HepG2 (cell line): ENCODE data around the gene TRMT1L. TPM values are rescaled to one million over a fixed set of nuclear protein-coding genes. Genes with fewer than 3 reads are reported as not detected.

Experiments used
- ATAC-seq: fragments of 200-7000 bp; cut with Tn5 transposase; 3 replicates; pipeline ENCODE4 v1.9.1; 2020; ENCODE audit warnings: mild to moderate bottlenecking, moderate library complexity
- BruUV-seq: library from RNA; stranded (reverse); fragments of 400-500 nt; replicated peaks from 2 replicates; lab custom pipeline; 2021; lab: Mats Ljungman, UMichigan
- CTCF ChIA-PET: fragments of 300-600 bp; formaldehyde crosslinking; extraction: SDS; loops from one replicate; lab custom pipeline; 2021; ENCODE audit warnings: low total read pairs, inconsistent platforms, low intra/inter-chr PET ratio; lab: Yijun Ruan, JAX
- POLR2A ChIA-PET: fragments of 350-600 bp; sonication (Branson Sonifier 250); formaldehyde crosslinking; loops from one replicate; lab custom pipeline; 2020; ENCODE audit warnings: antibody characterized with exemption, inconsistent platforms; lab: Yijun Ruan, JAX
- DNase-seq: peaks from one replicate; pipeline ENCODE4 v3.0.0-alpha.2; 2015; ENCODE audit warnings: low spot score
- FAIRE-seq: peaks from 3 replicates; lab custom pipeline; 2011; peaks lifted over from hg19 to GRCh38; lab: Jason Lieb, UNC
- H2AFZ ChIP-seq: one replicate; pipeline ENCODE4 v1.6.1; 2011; ENCODE audit warnings: low read length, inconsistent platforms
- H3K27ac ChIP-seq: fragments of 300-600 bp; 3 replicates; pipeline ENCODE4 v1.8.0; 2011; ENCODE audit warnings: mixed run types, mild to moderate bottlenecking, mixed read lengths, low read length, inconsistent platforms; ENCODE audit not compliant: insufficient read depth; ENCODE audit errors: extremely low read length
- H3K27me3 ChIP-seq, 2 experiments: fragments of 200-600 bp in 1 of 2; 2 replicates in 1 of 2; 3 replicates in 1 of 2; pipeline versions ENCODE4 v1.6.0 to v1.8.0; 2011; ENCODE audit warnings: low read length in 2 of 2, mild to moderate bottlenecking in 2 of 2, moderate library complexity in 2 of 2, inconsistent platforms in 1 of 2; ENCODE audit not compliant: insufficient read depth in 2 of 2, control insufficient read depth in 1 of 2
- H3K36me3 ChIP-seq, 2 experiments: fragments of 200-600 bp in 1 of 2; replicated peaks in 1 of 2; 2 replicates in 1 of 2; 3 replicates in 1 of 2; pipeline versions ENCODE4 v1.5.1 to v1.8.0; 2011; ENCODE audit warnings: low read length in 2 of 2, inconsistent platforms in 1 of 2; ENCODE audit not compliant: insufficient read depth in 2 of 2, control insufficient read depth in 1 of 2
- H3K4me1 ChIP-seq: 2 replicates; pipeline ENCODE4 v1.5.1; 2012; ENCODE audit warnings: low read length, inconsistent platforms; ENCODE audit not compliant: insufficient read depth
- H3K4me2 ChIP-seq: 2 replicates; pipeline ENCODE4 v1.6.0; 2011; ENCODE audit warnings: low read depth, low read length, inconsistent platforms
- H3K4me3 ChIP-seq, 3 experiments: fragments of 200-600 bp in 1 of 3; sonication (generic), shearing (Covaris generic) in 1 of 3; replicated peaks in 1 of 3; 2 replicates each; pipeline ENCODE4 v1.5.1; 2011 to 2016; ENCODE audit warnings: low read length in 3 of 3, inconsistent platforms in 2 of 3, low read depth in 2 of 3, mild to moderate bottlenecking in 2 of 3, control low read depth in 1 of 3, mixed read lengths in 1 of 3; ENCODE audit not compliant: insufficient read depth in 1 of 3
- H3K79me2 ChIP-seq: one replicate; pipeline ENCODE4 v1.6.1; 2011; ENCODE audit warnings: low read length, inconsistent platforms; ENCODE audit not compliant: insufficient read depth
- H3K9ac ChIP-seq: 2 replicates; pipeline ENCODE4 v1.6.0; 2011; ENCODE audit warnings: mild to moderate bottlenecking, low read depth, low read length, inconsistent platforms; ENCODE audit not compliant: insufficient read depth
- H3K9me3 ChIP-seq: 2 replicates; pipeline ENCODE4 v1.5.1; 2012; ENCODE audit warnings: mild to moderate bottlenecking, low read length
- H4K20me1 ChIP-seq: 2 replicates; pipeline ENCODE4 v1.6.0; 2011; ENCODE audit warnings: inconsistent platforms, mild to moderate bottlenecking, low read length, moderate library complexity; ENCODE audit not compliant: insufficient read depth
- E2F2 ChIP-seq: sonication (generic); formaldehyde crosslinking; IDR thresholded peaks from 2 replicates; pipeline ENCODE4 v1.4.0; 2020; ENCODE audit warnings: missing genetic modification reagents, borderline replicate concordance
- HDAC2 ChIP-seq: sonication (generic); formaldehyde crosslinking; IDR thresholded peaks from 2 replicates; pipeline ENCODE4 v1.4.0; 2020; ENCODE audit warnings: missing genetic modification reagents
- HMGXB3 ChIP-seq: sonication (generic); formaldehyde crosslinking; IDR thresholded peaks from 2 replicates; pipeline ENCODE4 v1.4.0; 2020; ENCODE audit warnings: missing genetic modification reagents, borderline replicate concordance
- KMT2A ChIP-seq: sonication (generic); formaldehyde crosslinking; IDR thresholded peaks from 2 replicates; pipeline ENCODE4 v1.4.0; 2020; ENCODE audit warnings: missing genetic modification reagents
- MEF2D ChIP-seq: sonication (generic); formaldehyde crosslinking; IDR thresholded peaks from 2 replicates; pipeline ENCODE4 v1.5.1; 2020; ENCODE audit warnings: mild to moderate bottlenecking, missing genetic modification reagents
- NFAT5 ChIP-seq: sonication (generic); formaldehyde crosslinking; IDR thresholded peaks from 2 replicates; pipeline ENCODE4 v1.4.0; 2020; ENCODE audit warnings: missing genetic modification reagents
- ZNF12 ChIP-seq: sonication (generic); formaldehyde crosslinking; IDR thresholded peaks from 2 replicates; pipeline ENCODE4 v1.5.0; 2020; ENCODE audit warnings: missing genetic modification reagents
- ZNF275 ChIP-seq: sonication (generic); formaldehyde crosslinking; IDR thresholded peaks from 2 replicates; pipeline ENCODE4 v1.8.0; 2022; ENCODE audit warnings: missing genetic modification reagents, mild to moderate bottlenecking, inconsistent platforms, borderline replicate concordance
- ZNF468 ChIP-seq: sonication (generic); formaldehyde crosslinking; IDR thresholded peaks from 2 replicates; pipeline ENCODE4 v1.8.0; 2022; ENCODE audit warnings: mild to moderate bottlenecking, moderate library complexity, missing genetic modification reagents
- ZNF512 ChIP-seq: sonication (generic); formaldehyde crosslinking; IDR thresholded peaks from 2 replicates; pipeline ENCODE4 v1.4.0; 2020; ENCODE audit warnings: mild to moderate bottlenecking, missing genetic modification reagents
- ZNF83 ChIP-seq: sonication (generic); formaldehyde crosslinking; IDR thresholded peaks from 2 replicates; pipeline ENCODE4 v1.4.0; 2020; ENCODE audit warnings: missing genetic modification reagents, mild to moderate bottlenecking, borderline replicate concordance
- WGBS: methylation state at CpG from one replicate; pipeline ENCODE4 v1.1.6; 2017; ENCODE audit warnings: low lambda C conversion rate; 5-methylcytosine and 5-hydroxymethylcytosine counted together
- in situ Hi-C: cut with HindIII; loops from 2 replicates; pipeline ENCODE4 v1.10.0; 2017; ENCODE audit warnings: low pct_unique_long_range_greater_than_20kb; ENCODE audit not compliant: extremely low pct_ligation_motif_present
- intact Hi-C: fragments of 100-400 bp; cut with micrococcal nuclease; formaldehyde crosslinking; loops from one replicate; pipeline ENCODE4 v1.10.0; 2022; ENCODE audit not compliant: unreplicated experiment
- polyA plus RNA-seq, 8 experiments: library from polyadenylated mRNA; depleted of rRNA in 3 of 8; stranded (reverse) in 7 of 8; unstranded in 1 of 8; fragments of >200 nt; fragmentation: Illumina TruSeq in 4 of 8; extraction: Trizol in 4 of 8; gene quantifications; 2 replicates each; pipeline versions ENCODE4 v1.2.1 to v1.2.3, GENCODE V29; 2011 to 2016; ENCODE audit warnings: low read depth in 4 of 8, missing spikeins in 1 of 8, mixed read lengths in 1 of 8; ENCODE audit not compliant: insufficient read depth in 1 of 8
- total RNA-seq, 5 experiments: library from RNA; depleted of rRNA; stranded (reverse); fragments of >200 nt; fragmentation: Illumina TruSeq; extraction: Trizol; gene quantifications; 2 replicates each; pipeline ENCODE4 v1.2.3, GENCODE V29; 2016; ENCODE audit warnings: low read depth in 1 of 5

TRMT1L gene
- total and polyA plus RNA-seq, 2 of the 13 experiments (the other 11 are each of a cell fraction or from before 2014, with no cell fraction given): 17.9 to 19.2 TPM

GRCh38 chr1:185094761-185095160 is 62.0 kb downstream of the TRMT1L start:
- Histone ChIP-seq H3K9me3 (no peaks in the 10 kb centered on the region), H3K4me3 (no peak overlapping the region), H3K4me1 (no peaks in the 10 kb centered on the region), H3K27ac (no peak overlapping the region), H3K9ac (no peak overlapping the region), H2AFZ (no peak overlapping the region), H3K79me2 (no peaks in the 10 kb centered on the region), H3K36me3 (peaks cover 2 to 27% of the 10 kb centered on the region in 2 experiments), H3K4me2 (no peak overlapping the region), H3K27me3 (no peaks in the 10 kb centered on the region), H4K20me1 (no peaks in the 10 kb centered on the region)
- in situ Hi-C loops (no loop called here), intact Hi-C loops (no loop called here)
- no TSS peak for BruUV-seq
- FAIRE-seq (no peak), DNase-seq (no peak), ATAC-seq (no peak)
- POLR2A ChIA-PET: no interaction called here
- CTCF ChIA-PET: no interaction called here
- 97% methylated on average over 2 of the region's 2 CpGs for WGBS
- no peak for TF ChIP-seq NFAT5 (CRISPR knock-in tag)
- TF ChIP-seq HMGXB3 (CRISPR knock-in tag): no peak
- no peak for TF ChIP-seq ZNF275 (CRISPR knock-in tag)
- TF ChIP-seq MEF2D (CRISPR knock-in tag): no peak
- no peak for TF ChIP-seq E2F2 (CRISPR knock-in tag)
- no peak for TF ChIP-seq ZNF83 (CRISPR knock-in tag)
- TF ChIP-seq ZNF468 (CRISPR knock-in tag): no peak
- no peak for TF ChIP-seq KMT2A (CRISPR knock-in tag)
- no peak for TF ChIP-seq ZNF12 (CRISPR knock-in tag)
- no peak for TF ChIP-seq ZNF512 (CRISPR knock-in tag)
- no peak for TF ChIP-seq HDAC2
